ENCODE results near the gene SDK2.

DNA sequence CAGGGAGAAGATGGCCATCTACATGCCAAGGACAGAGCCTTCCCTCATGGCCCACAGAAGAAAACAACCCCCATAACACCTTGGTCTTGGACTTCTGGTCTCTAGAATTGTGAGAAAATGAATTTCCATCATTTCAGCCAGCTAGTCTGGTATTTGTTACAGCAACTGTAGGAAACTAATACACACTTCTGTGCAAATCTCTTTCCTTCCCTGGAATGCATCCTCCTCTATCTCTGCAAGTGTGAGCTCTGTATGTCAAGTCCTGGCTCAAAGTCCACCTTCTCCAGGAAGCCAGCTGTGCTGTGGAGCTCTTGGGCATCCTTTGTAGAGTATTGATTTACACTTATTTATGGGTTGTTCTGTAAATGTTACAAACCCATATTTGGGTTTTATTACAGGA lies 89.7 kb downstream of the SDK2 start:
- TF ChIP-seq, protein P1, sequence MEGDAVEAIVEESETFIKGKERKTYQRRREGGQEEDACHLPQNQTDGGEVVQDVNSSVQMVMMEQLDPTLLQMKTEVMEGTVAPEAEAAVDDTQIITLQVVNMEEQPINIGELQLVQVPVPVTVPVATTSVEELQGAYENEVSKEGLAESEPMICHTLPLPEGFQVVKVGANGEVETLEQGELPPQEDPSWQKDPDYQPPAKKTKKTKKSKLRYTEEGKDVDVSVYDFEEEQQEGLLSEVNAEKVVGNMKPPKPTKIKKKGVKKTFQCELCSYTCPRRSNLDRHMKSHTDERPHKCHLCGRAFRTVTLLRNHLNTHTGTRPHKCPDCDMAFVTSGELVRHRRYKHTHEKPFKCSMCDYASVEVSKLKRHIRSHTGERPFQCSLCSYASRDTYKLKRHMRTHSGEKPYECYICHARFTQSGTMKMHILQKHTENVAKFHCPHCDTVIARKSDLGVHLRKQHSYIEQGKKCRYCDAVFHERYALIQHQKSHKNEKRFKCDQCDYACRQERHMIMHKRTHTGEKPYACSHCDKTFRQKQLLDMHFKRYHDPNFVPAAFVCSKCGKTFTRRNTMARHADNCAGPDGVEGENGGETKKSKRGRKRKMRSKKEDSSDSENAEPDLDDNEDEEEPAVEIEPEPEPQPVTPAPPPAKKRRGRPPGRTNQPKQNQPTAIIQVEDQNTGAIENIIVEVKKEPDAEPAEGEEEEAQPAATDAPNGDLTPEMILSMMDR (IDR thresholded peaks at IDR 0.05) = no peak
- no peak for TF ChIP-seq EP300 (IDR thresholded peaks at IDR 0.05)
- no peak for TF ChIP-seq POLR2A (IDR thresholded peaks at IDR 0.05)

All from ovary (tissue), 3 donors.